GOT3 (cell line): Measurements from ENCODE around the gene GPR153.
"Not testable (repeated sequence)": the region's sequence is repeated elsewhere in the genome, so short reads cannot be mapped to it uniquely, and the experiment has no call there.

Source experiments
- DNase-seq: peaks from one replicate; lab custom pipeline; 2025; ENCODE audit warnings: mixed read lengths; lab: John Stamatoyannopoulos, UW

GPR153 gene

DNA sequence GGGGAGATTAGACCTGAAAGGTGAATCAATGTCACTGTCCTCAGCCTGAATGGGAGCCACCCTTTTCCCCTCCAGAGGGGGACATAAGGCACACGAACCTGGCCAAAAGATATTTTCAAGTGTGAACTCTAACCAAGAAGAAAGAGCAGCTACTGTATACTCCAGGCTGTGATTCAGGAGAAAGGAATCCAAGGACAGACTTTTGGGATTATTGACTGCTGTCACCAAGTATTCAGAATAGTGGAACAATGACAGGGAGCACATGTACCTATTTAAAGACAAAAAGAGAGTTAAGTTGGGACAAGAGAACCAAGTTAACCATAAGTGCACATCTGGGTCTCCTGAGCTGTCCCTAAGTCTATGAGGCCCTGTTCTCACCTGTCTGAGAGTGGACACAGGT is 27.5 kb downstream of the GPR153 start:
- DNase-seq: no peak

DNA sequence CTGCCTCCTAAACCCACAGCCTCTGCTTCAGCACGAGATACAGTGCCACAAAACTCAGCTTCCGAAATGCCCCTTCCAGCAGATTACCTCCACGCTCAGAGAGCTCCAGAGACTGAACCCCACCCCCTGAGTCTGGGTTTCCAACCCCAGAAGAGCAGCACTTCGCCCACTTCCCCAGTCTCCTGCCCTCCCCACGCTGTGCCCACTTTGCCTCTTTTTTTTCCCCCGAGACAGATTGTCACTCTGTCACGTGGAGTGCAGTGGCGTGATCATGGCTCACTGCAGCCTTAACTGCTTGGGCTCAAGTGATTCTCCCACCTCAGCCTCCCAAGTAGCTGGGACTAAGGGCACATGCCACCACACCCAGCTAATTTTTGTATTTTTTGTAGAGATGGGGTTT is 35.2 kb downstream of the GPR153 start:
- no peak for DNase-seq

- DNase-seq: no peak
Measured at GRCh38 chr1:6224718-6225117, 36.2 kb downstream of the GPR153 start.

DNA sequence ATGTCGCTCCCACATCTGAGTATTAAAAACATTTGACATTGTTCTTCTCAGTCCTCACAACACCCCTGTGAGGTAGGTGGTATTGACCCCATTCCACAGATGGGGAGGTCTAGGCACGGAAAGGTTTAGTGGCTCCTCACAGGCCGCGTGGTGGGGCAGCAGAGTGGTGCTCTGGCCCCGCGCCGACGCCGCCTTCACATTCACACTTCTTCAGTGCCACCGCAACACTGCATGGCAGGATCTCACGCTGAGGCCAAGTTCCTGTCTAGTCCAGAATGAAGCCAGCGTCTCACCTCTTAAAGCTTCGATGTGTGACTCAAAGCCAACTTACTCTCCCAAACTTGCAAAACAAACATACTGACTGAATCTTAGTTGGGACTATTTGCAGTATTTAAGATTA is 37.3 kb downstream of the GPR153 start:
- no peak for DNase-seq

- DNase-seq: no peak
Measured at GRCh38 chr1:6222636-6223035, 38.3 kb downstream of the GPR153 start.

GRCh38 chr1:6221210-6221784 is 39.6 kb downstream of the GPR153 start:
- DNase-seq: no peak

DNA sequence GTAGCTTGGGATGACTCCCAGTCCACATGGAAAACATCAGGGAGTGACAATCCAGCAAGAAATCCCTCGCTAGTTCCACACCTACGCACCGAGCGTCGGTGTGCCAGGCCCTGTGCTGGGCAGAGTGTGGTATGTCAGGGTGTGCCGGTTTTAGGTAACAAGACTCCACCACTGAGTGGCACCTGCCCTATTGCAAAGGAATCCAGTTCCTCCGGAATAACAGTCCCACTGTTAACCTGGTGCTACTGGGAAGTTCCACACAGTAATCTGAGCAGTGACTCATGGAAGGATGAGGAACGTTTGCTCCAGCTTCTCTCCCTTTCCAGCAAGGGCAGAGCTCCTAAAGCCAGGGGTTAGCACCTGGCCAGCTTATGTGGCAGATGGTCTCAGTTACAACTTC is 40.7 kb downstream of the GPR153 start:
- no peak for DNase-seq

DNA sequence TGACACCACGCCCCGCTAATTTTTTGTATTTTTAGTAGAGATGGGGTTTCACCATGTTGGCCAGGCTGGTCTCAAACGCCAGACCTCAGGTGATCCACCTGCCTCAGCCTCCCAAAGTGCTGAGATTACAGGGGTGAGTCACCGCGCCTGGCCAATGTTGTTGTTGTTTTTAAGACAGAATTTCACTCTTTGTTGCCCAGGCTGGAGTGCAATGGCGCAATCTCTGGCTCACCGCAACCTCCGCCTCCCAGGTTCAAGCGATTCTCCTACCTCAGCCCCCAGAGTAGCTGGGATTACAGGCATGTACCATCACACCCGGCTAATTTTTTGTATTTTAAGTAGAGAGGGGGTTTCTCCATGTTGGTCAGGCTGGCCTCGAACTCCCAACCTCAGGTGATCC is 41.3 kb downstream of the GPR153 start:
- DNase-seq: not testable (repeated sequence)

DNA sequence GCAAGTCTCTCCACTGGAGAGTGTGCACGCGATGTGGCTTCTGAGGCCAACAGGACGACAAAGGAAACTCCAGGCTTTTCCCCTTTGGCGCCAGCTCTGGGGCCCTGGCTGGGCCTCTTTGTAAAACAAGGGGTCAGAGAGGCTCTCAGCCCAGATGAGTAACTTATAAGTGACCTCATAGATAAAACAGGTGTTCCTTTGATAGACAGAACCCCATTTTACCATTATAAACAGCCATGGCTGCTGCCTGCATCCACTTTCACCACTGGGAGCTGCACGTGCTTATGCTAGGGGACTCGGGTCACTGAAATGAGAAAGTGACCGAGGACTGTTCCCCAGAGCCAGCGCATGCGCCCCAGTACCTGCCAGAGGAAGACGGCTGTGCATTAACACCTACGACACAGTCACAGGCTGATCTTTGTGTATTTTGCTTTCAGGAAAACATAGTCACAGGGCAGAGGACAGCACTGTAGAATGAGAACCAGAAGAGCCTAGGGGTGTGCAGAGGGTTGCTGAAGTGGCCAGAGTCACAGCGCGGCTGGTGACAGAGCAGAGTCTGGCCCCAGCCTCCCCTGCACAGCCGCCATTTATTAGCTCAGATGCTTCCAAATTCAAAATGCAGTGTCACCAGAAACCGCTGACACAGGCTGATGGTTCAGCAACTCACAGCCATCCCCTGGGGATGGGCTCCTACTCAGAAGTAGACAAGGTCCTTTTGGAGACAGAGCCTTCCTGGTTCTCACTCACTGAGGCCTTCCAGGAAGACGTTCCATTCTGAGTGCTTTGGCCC is 42.3 kb downstream of the GPR153 start:
- DNase-seq: no peak

DNA sequence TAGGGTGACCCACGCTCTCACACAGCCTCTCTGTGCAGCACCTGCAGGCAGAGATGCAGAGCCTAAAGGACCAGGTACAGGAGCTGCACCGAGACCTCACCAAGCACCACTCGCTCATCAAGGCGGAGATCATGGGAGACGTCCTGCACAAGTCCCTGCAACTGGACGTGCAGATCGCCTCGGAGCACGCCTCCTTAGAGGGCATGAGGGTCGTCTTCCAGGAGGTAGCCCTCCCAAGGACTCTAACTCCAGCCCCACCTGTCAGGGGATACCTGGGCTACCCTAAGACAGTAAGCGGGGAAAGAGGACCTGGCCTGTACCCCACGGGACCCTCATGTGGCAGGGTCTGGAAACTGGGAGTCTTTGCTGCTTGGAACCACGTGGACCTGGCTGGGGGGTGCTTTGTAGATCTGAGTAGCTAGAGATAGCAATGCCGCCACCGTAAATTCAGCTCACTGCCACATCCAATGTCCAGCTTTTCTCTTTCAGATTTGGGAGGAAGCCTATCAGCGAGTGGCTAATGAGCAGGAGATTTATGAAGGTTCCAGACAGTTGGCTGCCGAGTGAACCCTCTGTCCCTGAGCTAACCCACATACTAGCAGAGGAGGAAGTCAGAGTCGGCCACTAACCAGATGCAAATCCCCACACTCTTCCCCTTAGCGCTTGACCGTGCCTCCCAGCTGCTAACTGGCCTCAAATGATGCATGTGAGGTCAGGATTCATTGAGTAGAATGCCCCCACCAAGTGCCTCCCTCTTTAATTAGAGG is 48.5 kb downstream of the GPR153 start:
- no peak for DNase-seq

GRCh38 chr1:6211731-6212130 is 49.2 kb downstream of the GPR153 start:
- DNase-seq: no peak

DNA sequence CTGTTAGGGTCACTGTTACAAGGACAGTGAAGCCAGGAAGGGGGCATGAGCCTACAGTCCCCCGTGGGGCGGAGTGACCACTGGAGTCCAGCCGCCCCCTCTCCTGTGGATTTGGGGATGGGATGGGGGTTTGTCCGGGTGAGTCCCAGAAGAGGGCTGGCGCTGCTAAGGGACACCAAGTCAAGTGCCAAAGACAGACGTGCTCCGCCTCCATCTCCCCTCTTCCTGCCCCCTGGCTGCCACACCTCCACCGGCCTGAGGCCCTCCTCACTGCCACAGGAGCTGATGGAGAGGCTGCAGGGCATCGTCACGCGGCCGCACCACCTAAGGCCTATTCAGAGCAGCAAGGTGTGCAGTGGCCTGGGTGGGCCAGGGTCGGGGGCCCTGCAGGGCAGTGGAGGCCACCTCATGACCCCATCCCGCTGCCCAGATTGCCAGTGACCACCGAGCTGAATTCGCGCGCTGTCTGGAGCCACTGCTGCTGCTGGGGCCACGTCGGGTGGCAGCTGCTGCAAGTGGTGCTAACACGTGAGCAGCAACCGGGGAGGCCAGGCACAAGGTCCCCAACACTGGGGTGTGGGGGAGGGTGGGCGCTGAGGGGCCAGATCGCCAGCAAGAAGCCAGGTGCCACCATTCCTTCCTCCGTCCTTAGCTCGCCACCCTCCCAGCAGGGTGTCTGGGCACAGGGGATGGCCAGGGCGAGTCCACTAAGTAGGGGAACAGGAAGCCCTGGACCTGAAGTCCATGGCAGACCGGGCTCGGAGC is 50.1 kb downstream of the GPR153 start:
- DNase-seq: no peak

- DNase-seq: no peak
Measured at GRCh38 chr1:6209661-6210580, 51.0 kb downstream of the GPR153 start.

GRCh38 chr1:6208723-6209660 is 51.9 kb downstream of the GPR153 start:
- no peak for DNase-seq

DNA sequence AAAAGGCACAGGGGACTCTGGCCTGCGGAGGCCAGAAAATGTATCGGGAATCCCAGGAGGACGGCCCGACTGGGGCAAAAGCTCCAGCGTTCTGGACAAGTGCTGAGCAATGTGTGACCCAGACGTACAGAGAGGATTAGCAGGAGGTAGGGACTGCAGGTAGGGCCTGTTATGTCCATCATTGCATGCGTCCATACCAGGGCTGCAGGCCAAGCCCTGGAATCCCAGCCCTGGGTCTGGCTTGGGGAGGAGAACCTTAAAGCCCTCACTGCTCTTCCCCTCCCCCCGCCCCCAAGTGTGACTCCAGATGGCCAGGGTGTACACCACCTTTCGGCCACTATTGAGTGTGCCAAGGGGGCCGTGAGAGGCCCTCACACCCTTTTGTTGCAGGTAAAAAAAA is 53.0 kb downstream of the GPR153 start:
- no peak for DNase-seq

DNA sequence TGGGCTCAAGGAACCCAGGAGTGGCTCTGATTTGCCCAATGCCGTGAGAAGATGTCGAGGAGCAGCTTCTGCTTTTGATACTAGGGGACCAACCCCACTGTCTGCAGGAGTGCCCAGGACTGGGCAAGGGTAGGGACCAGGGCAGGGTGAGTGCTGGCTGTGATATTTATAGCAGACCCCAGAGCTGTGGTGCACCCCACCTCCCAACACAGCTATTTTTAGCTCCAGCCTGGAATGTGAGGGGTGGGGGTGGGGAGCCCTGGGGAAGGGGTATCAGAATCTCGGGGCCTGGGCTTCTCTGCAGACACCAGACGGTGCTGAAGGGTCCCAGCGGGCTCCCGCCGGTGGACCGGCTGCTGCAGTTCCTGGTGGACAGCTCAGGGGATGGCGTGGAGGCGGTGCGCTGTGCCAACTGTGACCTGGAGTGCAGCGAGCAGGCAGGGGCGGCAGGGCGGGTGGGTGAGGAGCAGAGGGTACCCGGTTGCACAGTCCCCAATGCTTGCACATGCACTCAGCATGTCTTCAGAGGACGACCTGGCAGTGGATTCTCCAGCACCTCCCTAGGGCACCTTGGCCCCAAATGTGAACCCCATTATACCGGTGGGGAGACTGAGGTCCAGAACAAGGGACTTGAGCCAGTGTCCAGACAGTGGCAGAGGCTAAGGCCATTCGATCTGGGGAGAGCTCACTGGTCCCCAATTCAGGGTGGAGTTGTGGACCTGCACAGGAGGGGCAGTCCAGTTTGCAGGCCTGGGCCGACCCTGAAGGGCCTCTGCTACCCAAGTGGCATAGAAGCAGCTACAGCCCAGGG is 53.6 kb downstream of the GPR153 start:
- DNase-seq: no peak

DNA sequence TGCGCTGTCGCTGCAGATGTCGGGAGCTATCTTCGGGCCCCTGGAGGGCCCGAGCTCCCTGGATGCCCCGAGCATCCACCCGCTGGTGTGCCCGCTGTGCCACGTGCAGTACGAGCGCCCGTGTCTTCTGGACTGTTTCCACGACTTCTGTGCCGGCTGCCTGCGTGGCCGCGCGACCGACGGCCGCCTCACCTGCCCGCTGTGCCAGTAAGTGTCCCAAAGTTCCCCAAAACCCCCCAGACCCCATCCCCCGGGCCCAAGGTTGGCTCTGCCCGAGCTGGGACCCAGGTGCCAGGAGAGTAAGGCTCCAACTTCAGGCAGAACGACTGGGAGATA is 54.4 kb downstream of the GPR153 start:
- no peak for DNase-seq

GRCh38 chr1:6205849-6206519 is 54.9 kb downstream of the GPR153 start, which contains the start of gene RNF207:
TSS of gene RNF207 (plus strand) at chr1:6206119. CDS start at chr1:6206536, 417 bp downstream.
- DNase-seq: no peak

GRCh38 chr1:6202256-6202655 is 58.6 kb downstream of the GPR153 start:
- no peak for DNase-seq
